ENCODE data around the gene CXCL11.
"Not testable (repeated sequence)": the region's sequence is repeated elsewhere in the genome, so short reads cannot be mapped to it uniquely, and the experiment has no call there.

CXCL11 gene

GRCh38 chr4:76042241-76042998 lies 6.5 kb upstream of the CXCL11 start:
- FAIRE-seq = not testable (repeated sequence)

GRCh38 chr4:76036855-76037254 lies 985 bp upstream of the CXCL11 start:
- FAIRE-seq = no peak

GRCh38 chr4:76035141-76035540 lies 729 bp downstream of the CXCL11 start:
- no peak for FAIRE-seq

- no peak for FAIRE-seq
These were observed 6.6 kb downstream of the CXCL11 start for GRCh38 chr4:76029300-76029699.

- no peak for FAIRE-seq
These were observed 7.5 kb downstream of the CXCL11 start for GRCh38 chr4:76028350-76028765.

- no peak for FAIRE-seq
These were observed 11.8 kb downstream of the CXCL11 start for GRCh38 chr4:76024065-76024464.

GRCh38 chr4:76023389-76023788 lies 12.5 kb downstream of the CXCL11 start, which contains the start of gene CXCL10:
Gene CXCL10 (minus strand): TSS chr4:76023497. CDS start chr4:76023431, 66 bp downstream.
- no peak for FAIRE-seq

- FAIRE-seq = no peak
These were observed 13.2 kb downstream of the CXCL11 start for GRCh38 chr4:76022677-76023076.

- no peak for FAIRE-seq
These were observed 13.8 kb downstream of the CXCL11 start for GRCh38 chr4:76022031-76022430.

GRCh38 chr4:76017056-76017686 lies 18.7 kb downstream of the CXCL11 start:
- no peak for FAIRE-seq

- FAIRE-seq = no peak
These were observed 19.5 kb downstream of the CXCL11 start for GRCh38 chr4:76016393-76016792.

GRCh38 chr4:76013540-76013939 lies 22.3 kb downstream of the CXCL11 start:
- no peak for FAIRE-seq

- FAIRE-seq = no peak
These were observed 23.5 kb downstream of the CXCL11 start for GRCh38 chr4:76012388-76012801.

GRCh38 chr4:76011700-76012387 lies 24.0 kb downstream of the CXCL11 start:
- FAIRE-seq = no peak

- no peak for FAIRE-seq
These were observed 24.7 kb downstream of the CXCL11 start for GRCh38 chr4:76011018-76011670.

- no peak for FAIRE-seq
These were observed 25.3 kb downstream of the CXCL11 start for GRCh38 chr4:76010576-76010975.

- no peak for FAIRE-seq
These were observed 26.6 kb downstream of the CXCL11 start for GRCh38 chr4:76009311-76009710.

GRCh38 chr4:76007089-76007862 lies 28.6 kb downstream of the CXCL11 start, which contains the start of gene CXCL9:
Gene CXCL9 (minus strand): TSS chr4:76007509. CDS start chr4:76007449, 60 bp downstream.
- FAIRE-seq = no peak

- FAIRE-seq = no peak
These were observed 32.2 kb downstream of the CXCL11 start for GRCh38 chr4:76003620-76004019.

GRCh38 chr4:76003035-76003434 lies 32.8 kb downstream of the CXCL11 start:
- no peak for FAIRE-seq

GRCh38 chr4:76002176-76002575 lies 33.7 kb downstream of the CXCL11 start:
- FAIRE-seq = no peak

GRCh38 chr4:76001700-76002099 lies 34.2 kb downstream of the CXCL11 start:
- FAIRE-seq = no peak

Data from G401.6 (cell line).